Inflammatory macrophage treated with lipopolysaccharide for 1 hour (primary cell): Measurements from ENCODE around the gene RSBN1L.
"Not testable (repeated sequence)": the region's sequence is repeated elsewhere in the genome, so short reads cannot be mapped to it uniquely, and the experiment has no call there.

ENCODE experiments used
- DNase-seq, 2 donors: peaks; one replicate each; pipeline ENCODE4 v3.0.0-alpha.2; 2020 to 2022

RSBN1L gene

GRCh38 chr7:77690289-77690688, 6.0 kb upstream of the RSBN1L start:
- no peak for DNase-seq

DNA sequence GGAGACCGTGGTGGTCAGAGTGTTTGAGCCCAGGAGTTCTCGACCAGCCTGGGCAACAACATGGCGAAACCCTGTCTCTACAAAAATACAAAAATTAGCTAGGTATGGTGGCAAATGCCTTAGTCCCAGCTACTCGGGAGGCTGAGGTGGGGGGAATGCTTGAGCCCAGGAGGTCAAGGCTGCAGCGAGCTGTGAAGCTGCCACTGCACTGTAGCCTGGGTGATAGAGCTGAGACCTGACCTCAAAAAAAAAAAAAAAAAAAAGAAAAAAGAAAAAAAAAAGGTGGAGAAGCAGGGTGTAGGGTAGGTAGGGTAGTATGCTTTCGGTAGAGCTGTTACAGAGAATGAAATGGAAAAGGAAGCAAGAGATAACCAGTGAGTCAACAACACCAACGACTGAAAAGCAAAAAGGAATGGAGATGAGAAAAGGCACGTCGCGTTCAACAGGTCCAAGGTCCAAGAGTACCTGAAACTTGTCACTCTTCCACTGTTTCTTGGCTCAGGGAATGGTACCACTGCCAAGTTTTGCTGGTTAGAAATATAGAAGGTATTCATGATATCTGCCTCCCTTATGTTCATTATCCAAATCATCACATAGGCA, 4.3 kb upstream of the RSBN1L start:
- DNase-seq: no peak

DNA sequence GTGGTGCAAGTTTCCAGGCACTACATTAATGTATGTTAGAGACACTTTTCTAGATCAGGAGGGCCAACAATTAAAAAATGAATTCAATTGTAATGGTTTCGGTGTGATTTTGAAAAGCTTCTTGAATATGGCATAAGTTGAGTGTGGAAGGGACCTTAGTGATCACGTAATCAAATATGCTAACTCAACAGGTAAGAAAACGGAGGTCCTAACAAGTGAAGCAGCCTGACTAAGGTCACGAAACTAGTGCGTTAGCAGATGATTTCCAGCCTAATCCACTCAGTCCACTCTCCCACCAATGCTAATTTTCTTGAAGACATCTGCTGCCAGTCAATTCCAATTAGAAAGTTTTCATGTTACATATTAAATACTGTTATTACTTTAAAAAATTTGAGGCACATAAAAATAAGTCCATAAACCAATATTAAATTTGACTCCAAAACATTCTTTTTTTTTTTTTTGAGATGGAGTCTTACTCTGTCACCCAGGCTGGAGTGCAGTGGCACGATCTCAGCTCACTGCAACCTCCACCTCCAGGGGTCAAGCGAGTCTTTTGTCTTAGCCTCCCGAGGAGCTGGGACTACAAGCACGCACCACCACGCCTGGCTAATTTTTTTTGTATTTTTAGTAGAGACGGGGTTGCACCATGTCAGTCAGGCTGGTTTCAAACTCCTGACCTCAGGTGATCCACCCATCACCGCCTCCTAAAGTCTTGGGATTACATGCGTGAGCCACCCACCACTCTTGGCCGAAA, 2.3 kb upstream of the RSBN1L start:
- DNase-seq: no peak

- peak; percentile 65 to 72 for DNase-seq
Observed at GRCh38 chr7:77696643-77697534, 630 bp downstream of the RSBN1L start.

DNA sequence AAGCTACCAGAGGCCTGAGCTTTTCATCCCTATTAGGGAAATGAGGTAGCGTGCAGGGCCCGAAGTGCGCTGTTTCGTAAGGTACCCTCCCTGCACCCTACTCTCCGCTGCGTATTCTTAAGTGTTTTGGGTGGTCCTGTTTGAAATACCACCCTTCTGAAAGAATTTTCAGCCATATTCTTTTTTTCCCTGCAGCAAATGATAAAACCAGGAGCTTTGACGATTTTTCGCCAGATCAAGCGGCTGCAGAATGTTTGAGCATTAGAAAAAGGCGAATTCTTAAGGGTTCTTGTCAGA, 1.2 kb downstream of the RSBN1L start:
- peak; percentile 48 to 53 for DNase-seq

DNA sequence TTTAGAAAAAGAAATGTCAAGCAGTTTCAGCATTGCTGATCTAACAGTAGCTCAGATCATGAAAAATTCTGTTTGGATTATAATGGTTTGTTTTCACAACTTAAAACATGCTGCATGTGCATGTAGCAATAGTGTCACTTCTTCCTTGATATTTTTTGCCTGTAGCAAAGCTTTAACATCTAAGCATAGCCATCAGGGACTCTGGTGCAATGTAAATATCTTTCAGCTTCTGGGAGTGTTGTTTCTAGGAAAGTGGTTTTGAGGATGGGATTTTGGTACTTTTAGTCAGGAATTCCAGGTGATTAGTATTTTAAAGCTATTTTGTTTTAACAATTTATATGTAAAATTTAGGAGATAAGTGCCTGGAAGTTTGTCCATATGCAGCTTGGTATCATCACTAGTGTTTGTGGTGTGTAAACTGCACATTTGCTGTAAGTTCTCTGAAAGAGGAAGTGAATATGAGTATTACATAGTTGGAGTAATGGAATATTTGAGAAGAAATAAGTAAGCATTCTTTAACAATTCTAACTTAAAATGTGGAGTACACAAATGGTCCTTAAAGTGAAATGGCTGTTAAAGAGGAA, 1.9 kb downstream of the RSBN1L start:
- DNase-seq: peak; percentile 43

DNA sequence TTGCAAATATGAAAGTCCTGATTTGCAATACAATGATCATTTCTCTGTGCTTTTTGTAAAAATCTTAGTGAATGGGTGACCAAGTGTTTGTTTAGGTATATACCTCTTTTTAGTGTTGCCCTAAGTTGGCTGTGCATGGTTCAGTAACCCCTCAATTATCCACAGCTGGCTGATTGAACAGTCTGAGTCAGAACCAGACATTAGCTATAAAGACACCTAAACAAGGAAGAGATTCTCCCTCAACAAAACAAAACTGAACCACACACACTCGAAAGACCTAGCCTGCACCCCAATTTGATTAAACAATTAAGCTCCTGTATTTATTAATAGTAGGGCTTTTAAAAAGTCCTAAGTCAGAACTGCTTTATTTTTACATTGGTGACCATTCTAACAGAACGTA, 2.8 kb downstream of the RSBN1L start:
- no peak for DNase-seq

DNA sequence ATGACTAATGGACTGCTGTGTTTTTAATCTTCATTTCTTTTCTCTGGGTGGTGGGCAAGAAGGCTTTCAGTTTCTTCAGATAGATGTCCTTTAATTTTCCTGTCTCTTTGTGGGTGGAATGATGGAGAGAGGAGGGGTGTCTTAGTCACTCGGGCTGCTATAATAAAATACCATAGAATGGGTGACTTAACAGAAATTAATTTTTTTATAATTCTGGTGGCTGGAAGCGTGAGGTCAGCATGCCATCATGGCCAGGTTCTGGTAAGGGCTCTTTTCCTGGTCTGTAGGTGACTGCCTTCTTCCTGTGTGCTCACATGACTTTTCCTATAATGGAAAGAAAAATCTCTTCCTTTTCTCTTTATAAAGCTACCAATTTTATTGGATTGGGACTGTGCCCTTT, 6.3 kb downstream of the RSBN1L start:
- no peak for DNase-seq

DNA sequence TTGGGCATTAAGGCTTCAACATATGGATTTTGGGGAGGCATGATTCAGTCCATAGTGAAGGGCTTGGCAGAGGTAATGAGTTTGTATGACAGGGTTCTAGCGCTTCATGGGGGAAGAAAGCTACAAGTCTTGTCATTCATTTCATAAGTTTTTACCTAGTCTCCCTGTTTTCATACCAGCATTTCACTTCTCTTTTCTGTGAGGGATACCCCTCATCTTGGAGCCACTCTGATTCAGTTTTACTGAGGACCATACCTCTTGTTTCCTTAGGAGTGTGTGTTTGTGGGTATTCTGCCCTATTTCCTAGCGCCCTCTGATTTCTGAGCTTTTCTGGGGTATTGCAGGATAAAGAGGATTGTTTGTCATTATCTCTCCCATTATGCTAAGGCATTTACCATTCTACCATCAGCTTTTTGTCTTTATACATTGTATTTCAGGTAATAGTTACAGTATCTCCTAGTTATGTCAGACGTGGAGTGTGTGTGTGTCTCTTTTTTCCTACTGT, 6.8 kb downstream of the RSBN1L start:
- no peak for DNase-seq

GRCh38 chr7:77703669-77704068, 7.4 kb downstream of the RSBN1L start:
- DNase-seq: not testable (repeated sequence)

DNA sequence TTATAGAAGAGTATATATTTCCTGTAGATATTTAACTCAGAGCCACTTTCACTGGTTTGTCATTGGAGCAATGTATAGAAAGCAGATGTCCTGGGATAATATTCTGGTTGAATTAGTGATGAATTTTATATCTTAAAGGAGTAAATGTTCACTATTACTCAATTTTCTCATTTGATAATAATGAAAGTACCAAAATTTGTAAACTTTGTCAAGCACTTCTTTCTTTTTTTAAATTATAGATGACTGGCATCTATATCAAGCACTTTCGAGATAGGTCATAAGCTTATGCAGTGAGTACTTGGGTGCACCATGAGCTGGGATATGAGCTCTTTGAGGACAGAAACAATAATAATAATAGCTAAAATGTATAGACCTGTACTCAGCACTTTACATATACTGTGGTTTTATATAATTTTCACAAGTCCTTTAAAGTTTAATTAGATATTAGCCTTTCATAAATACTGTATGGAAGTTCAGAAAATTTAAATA, 11.3 kb downstream of the RSBN1L start:
- no peak for DNase-seq

DNA sequence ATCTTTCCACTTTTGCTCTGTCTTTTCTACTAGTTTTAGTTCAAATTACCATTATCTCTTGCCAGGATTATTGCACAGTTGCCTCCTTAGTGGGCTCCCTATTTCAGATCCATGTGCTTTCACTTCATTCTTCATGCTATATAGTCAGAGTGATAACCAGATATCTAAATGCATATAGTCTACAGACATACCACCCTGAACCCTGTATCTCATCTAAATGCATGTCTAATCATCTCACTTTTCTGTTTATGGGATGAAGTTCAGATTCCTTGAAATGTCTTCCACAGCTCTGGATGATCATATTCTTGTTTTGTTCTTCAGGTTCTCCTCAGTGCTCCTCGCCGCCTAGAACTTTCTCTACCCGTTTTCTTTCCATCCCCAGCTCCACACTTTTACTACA, 13.8 kb downstream of the RSBN1L start:
- no peak for DNase-seq

- no peak for DNase-seq
Observed at GRCh38 chr7:77710861-77711260, 14.6 kb downstream of the RSBN1L start.

DNA sequence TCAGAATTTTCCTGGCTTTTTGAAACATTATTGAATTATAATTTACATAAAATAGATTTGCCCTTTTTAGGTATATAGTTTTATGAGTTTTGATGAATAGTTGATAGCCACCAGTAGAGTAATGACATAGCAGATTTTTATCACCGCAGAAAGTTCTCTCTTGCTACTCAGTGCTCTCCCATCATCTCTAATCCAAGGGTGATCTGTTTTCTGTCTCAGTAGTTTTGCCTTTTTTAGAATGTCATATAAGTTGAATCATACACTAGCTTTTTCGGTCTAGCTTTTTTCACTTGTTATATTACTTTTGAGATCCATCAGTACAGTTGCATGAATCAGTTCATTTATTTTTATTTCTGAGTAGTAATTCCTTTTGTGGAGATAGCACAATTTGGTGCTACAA, 17.9 kb downstream of the RSBN1L start:
- DNase-seq: no peak

- not testable (repeated sequence) for DNase-seq
Observed at GRCh38 chr7:77714931-77715330, 18.7 kb downstream of the RSBN1L start.

- no peak for DNase-seq
Observed at GRCh38 chr7:77716804-77717203, 20.5 kb downstream of the RSBN1L start.

GRCh38 chr7:77717566-77717965, 21.3 kb downstream of the RSBN1L start:
- not testable (repeated sequence) for DNase-seq

DNA sequence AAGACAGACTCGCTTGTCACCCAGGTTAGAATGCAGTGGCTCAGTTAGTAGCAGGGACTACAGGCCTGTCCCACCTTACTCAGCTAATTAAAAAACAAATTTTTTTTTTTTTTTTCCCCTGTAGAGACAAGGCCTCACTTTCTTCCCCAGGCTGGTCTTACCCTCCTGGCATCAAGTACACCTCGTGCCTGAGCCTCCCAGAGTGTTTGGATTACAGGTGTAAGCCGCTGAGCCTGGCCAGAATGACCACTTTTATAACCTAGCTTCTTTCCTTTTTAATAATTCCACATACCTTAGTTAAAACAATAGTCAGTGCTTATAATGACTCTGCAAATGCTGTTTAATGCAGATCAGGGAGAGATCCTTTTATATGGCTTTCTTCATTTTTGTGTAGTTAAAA, 31.3 kb downstream of the RSBN1L start:
- no peak for DNase-seq

- no peak for DNase-seq
Observed at GRCh38 chr7:77727936-77728701, 31.9 kb downstream of the RSBN1L start.

- no peak for DNase-seq
Observed at GRCh38 chr7:77729574-77730348, 33.5 kb downstream of the RSBN1L start.

DNA sequence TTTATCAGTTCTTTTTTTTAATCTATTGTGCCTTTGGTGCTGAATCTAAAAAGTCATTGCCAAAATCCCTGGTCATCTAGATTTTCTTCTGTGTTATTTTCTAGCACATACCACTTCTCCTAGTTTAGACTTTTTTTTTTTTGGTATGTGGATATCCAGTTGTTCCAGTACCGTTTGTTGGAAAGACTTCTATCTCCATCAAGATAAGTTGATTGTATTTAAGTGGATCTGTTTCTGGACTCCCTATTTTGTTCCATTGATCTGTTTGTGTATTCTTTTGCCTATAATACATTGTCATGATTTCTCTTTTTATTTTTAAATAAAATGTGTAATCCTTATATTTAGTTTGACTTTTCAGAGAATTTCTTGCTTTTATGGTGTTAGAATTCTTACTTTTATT, 35.5 kb downstream of the RSBN1L start:
- no peak for DNase-seq
